Parathyroid adenoma (tissue), 2 donors: ENCODE results near the gene NRSN1.

Experiments used
- H2AFZ ChIP-seq: fragments of 300-600 bp; sonication (generic); one replicate; pipeline ENCODE4 v1.7.0; 2017; ENCODE audit warnings: antibody characterized with exemption, mild to moderate bottlenecking
- H3K27ac ChIP-seq: fragments of 300-600 bp; sonication (generic); one replicate; pipeline ENCODE4 v1.7.0; 2017
- H3K27me3 ChIP-seq: fragments of 300-600 bp; sonication (generic); one replicate; pipeline ENCODE4 v1.7.0; 2017; ENCODE audit warnings: low read length; ENCODE audit not compliant: control insufficient read depth, insufficient read depth
- H3K36me3 ChIP-seq: fragments of 300-600 bp; sonication (generic); one replicate; pipeline ENCODE4 v1.7.0; 2017; ENCODE audit warnings: low read length; ENCODE audit not compliant: control insufficient read depth, insufficient read depth
- H3K4me1 ChIP-seq: fragments of 300-600 bp; sonication (generic); one replicate; pipeline ENCODE4 v1.7.0; 2017; ENCODE audit warnings: control low read depth
- H3K4me2 ChIP-seq: fragments of 300-600 bp; sonication (generic); one replicate; pipeline ENCODE4 v1.7.0; 2017; ENCODE audit warnings: low read length
- H3K4me3 ChIP-seq: fragments of 300-600 bp; sonication (generic); one replicate; pipeline ENCODE4 v1.7.0; 2017; ENCODE audit warnings: low read depth, low read length
- H3K79me2 ChIP-seq: fragments of 300-600 bp; sonication (generic); one replicate; pipeline ENCODE4 v1.7.0; 2017; ENCODE audit warnings: control low read depth
- H3K9ac ChIP-seq: fragments of 300-600 bp; sonication (generic); one replicate; pipeline ENCODE4 v1.7.0; 2017; ENCODE audit warnings: mild to moderate bottlenecking
- H3K9me3 ChIP-seq: fragments of 300-600 bp; sonication (generic); one replicate; pipeline ENCODE4 v1.7.0; 2017; ENCODE audit warnings: low read length; ENCODE audit not compliant: control insufficient read depth
- TF ChIP-seq, protein P1 (sequence below): fragments of 300-600 bp; sonication (generic); IDR thresholded peaks from one replicate; pipeline ENCODE4 v1.7.0; 2017; ENCODE audit warnings: antibody characterized with exemption, mild to moderate bottlenecking
- donor health status: primary hyperparathyroidism.

Gene NRSN1

DNA sequence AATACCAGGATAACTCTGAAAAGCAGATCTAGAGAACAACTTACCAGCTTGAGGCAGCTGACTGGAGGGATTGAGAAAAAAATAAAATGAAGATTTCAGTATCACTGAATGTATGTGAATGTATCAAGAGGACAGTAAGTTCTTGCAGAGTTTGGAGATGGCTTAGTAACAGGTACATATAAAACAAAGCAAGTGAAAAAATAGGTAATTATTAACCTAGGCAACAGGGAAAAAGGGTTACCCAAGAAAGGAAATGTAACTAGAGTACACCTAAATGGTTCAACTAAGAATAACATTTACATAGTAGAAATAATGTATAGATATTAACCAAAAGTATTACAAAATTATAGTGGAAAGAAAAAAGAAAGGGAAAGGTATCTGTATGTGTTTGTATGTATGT, 67.3 kb downstream of the NRSN1 start:
- Histone ChIP-seq H3K4me2 (no peak overlapping the region), H3K9me3 (no peaks in the 10 kb centered on the region), H3K4me3 (no peak overlapping the region), H3K79me2 (no peaks in the 10 kb centered on the region), H3K9ac (no peak overlapping the region), H2AFZ (no peak overlapping the region), H3K4me1 (no peaks in the 10 kb centered on the region), H3K27ac (no peak overlapping the region), H3K36me3 (no peaks in the 10 kb centered on the region), H3K27me3 (no peaks in the 10 kb centered on the region)
- TF ChIP-seq, protein P1, sequence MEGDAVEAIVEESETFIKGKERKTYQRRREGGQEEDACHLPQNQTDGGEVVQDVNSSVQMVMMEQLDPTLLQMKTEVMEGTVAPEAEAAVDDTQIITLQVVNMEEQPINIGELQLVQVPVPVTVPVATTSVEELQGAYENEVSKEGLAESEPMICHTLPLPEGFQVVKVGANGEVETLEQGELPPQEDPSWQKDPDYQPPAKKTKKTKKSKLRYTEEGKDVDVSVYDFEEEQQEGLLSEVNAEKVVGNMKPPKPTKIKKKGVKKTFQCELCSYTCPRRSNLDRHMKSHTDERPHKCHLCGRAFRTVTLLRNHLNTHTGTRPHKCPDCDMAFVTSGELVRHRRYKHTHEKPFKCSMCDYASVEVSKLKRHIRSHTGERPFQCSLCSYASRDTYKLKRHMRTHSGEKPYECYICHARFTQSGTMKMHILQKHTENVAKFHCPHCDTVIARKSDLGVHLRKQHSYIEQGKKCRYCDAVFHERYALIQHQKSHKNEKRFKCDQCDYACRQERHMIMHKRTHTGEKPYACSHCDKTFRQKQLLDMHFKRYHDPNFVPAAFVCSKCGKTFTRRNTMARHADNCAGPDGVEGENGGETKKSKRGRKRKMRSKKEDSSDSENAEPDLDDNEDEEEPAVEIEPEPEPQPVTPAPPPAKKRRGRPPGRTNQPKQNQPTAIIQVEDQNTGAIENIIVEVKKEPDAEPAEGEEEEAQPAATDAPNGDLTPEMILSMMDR: no peak

GRCh38 chr6:24194978-24195700, 69.1 kb downstream of the NRSN1 start:
- Histone ChIP-seq H3K9ac (no peak overlapping the region), H3K4me3 (no peak overlapping the region), H3K4me1 (no peaks in the 10 kb centered on the region), H2AFZ (no peak overlapping the region), H3K27ac (no peak overlapping the region), H3K79me2 (no peaks in the 10 kb centered on the region), H3K36me3 (no peaks in the 10 kb centered on the region), H3K27me3 (no peaks in the 10 kb centered on the region), H3K9me3 (no peaks in the 10 kb centered on the region), H3K4me2 (no peak overlapping the region)
- TF ChIP-seq, protein P1: no peak

- TF ChIP-seq, protein P1: no peak
- Histone ChIP-seq H3K36me3 (no peaks in the 10 kb centered on the region), H3K27ac (no peak overlapping the region), H3K27me3 (no peaks in the 10 kb centered on the region), H3K9ac (no peak overlapping the region), H3K4me1 (no peaks in the 10 kb centered on the region), H2AFZ (no peak overlapping the region), H3K79me2 (no peaks in the 10 kb centered on the region), H3K4me3 (no peak overlapping the region), H3K4me2 (no peak overlapping the region), H3K9me3 (no peaks in the 10 kb centered on the region)
These were observed 70.0 kb downstream of the NRSN1 start for GRCh38 chr6:24195836-24196597.
